Peyer's patch (tissue), 4 donors: ENCODE data around the gene HSP90AB1. TPM values are rescaled to one million over a fixed set of nuclear protein-coding genes. Genes with fewer than 3 reads are reported as not detected.

ENCODE experiments used
- DNase-seq, 3 donors: peaks; one replicate each; pipeline ENCODE4 v3.0.0-alpha.2; 2017 to 2019
- H3K27ac ChIP-seq, 4 donors: fragments of 200-600 bp; sonication (generic); one replicate each; pipeline ENCODE4 v1.5.1; 2016 to 2019
- H3K27me3 ChIP-seq, 2 donors: fragments of 200-600 bp; sonication (generic); one replicate each; pipeline ENCODE4 v1.5.1; 2019
- H3K36me3 ChIP-seq, 3 donors: fragments of 200-600 bp; sonication (generic); one replicate each; pipeline ENCODE4 v1.5.1; 2016 to 2019
- H3K4me1 ChIP-seq, 4 donors: fragments of 200-600 bp; sonication (generic); one replicate each; pipeline ENCODE4 v1.5.1; 2016 to 2019
- H3K4me3 ChIP-seq, 4 donors: fragments of 200-600 bp; sonication (generic); 1 replicate in 3 of 4; 2 replicates in 1 of 4; pipeline ENCODE4 v1.5.1; 2016 to 2019; ENCODE audit warnings: mild to moderate bottlenecking in 1 of 4
- H3K9me3 ChIP-seq, 4 donors: fragments of 200-600 bp; sonication (generic); one replicate each; pipeline ENCODE4 v1.5.1; 2016 to 2019; ENCODE audit warnings: mild to moderate bottlenecking in 1 of 4
- POLR2A ChIP-seq, 2 donors: fragments of 450-650 bp; IDR thresholded peaks; one replicate each; pipeline ENCODE4 v1.5.1; 2017; ENCODE audit warnings: antibody characterized with exemption in 2 of 2, mild to moderate bottlenecking in 2 of 2, moderate library complexity in 2 of 2
- total RNA-seq, 4 donors: library from RNA; depleted of rRNA; stranded (reverse); fragments of >200 nt; gene quantifications; one replicate each; pipeline ENCODE4 v1.1.0, GENCODE V29; 2016
- TF ChIP-seq, protein P1 (sequence below), 6 experiments: fragments of 450-650 bp in 4 of 6; fragments of 200-600 bp in 2 of 6; sonication (generic) in 1 of 6; IDR thresholded peaks; one replicate each; pipeline ENCODE4 v1.5.1; 2017 to 2019; ENCODE audit warnings: antibody characterized with exemption in 6 of 6, mild to moderate bottlenecking in 3 of 6, moderate library complexity in 1 of 6

The HSP90AB1 gene
- total RNA-seq, 4 donors from 2014 or later, result 181 to 330 (median 254) TPM

DNA sequence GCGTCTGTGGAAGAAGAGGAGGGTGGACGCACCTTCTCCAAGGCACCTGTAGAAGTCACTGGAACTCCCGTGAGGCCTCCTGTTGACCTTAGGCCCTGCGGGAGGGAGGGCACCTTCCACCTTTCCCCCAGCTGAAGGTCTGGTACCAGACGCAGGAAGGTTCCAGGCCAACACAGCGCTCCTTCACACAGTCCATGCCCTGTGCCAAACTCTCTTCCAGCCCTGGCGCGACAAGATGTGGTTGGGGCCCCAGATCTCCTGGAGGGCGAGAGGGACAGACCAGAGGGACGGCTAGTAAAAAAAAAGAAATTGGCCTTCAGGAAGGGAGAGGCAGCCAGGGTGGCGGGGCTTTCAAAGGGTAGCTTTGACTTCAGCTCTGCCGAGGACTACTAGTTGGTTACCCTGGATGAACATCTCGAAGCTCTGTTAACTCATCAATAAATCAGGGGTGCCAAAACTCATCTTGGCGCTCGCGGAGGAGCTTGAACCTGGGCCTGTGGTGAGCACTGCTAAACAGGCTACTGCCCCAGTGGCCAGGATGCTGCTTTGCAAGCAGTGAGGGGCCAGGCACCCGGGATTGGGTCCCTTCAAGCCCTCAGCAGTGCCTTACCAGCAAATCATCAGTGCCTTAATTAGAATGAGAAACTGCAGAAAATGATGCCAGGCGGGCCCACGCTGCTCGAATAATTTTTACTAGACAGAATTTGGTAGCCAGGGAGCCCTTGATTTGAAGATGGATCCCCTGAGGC lies 51.3 kb downstream of the HSP90AB1 start:
- peaks cover 2 to 15% (median 9%) of the 10 kb centered on the region in 4 donors for H3K4me1 ChIP-seq
- H3K36me3 ChIP-seq, result peaks cover 0 to 29% (median 0%) of the 10 kb centered on the region in 3 donors
- peaks cover 0 to 14% of the 10 kb centered on the region in 2 donors for H3K27me3 ChIP-seq
- TF ChIP-seq, protein P1, sequence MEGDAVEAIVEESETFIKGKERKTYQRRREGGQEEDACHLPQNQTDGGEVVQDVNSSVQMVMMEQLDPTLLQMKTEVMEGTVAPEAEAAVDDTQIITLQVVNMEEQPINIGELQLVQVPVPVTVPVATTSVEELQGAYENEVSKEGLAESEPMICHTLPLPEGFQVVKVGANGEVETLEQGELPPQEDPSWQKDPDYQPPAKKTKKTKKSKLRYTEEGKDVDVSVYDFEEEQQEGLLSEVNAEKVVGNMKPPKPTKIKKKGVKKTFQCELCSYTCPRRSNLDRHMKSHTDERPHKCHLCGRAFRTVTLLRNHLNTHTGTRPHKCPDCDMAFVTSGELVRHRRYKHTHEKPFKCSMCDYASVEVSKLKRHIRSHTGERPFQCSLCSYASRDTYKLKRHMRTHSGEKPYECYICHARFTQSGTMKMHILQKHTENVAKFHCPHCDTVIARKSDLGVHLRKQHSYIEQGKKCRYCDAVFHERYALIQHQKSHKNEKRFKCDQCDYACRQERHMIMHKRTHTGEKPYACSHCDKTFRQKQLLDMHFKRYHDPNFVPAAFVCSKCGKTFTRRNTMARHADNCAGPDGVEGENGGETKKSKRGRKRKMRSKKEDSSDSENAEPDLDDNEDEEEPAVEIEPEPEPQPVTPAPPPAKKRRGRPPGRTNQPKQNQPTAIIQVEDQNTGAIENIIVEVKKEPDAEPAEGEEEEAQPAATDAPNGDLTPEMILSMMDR (IDR thresholded peaks at IDR 0.05), result no peak
- no peak for TF ChIP-seq POLR2A (IDR thresholded peaks at IDR 0.05)
- H3K27ac ChIP-seq, result no peak overlapping the region
- no peaks in the 10 kb centered on the region for H3K9me3 ChIP-seq
- no peak for DNase-seq
- peak overlapping the region in 3 of 4 donors; percentile 42 to 58 (median 53) for H3K4me3 ChIP-seq

DNA sequence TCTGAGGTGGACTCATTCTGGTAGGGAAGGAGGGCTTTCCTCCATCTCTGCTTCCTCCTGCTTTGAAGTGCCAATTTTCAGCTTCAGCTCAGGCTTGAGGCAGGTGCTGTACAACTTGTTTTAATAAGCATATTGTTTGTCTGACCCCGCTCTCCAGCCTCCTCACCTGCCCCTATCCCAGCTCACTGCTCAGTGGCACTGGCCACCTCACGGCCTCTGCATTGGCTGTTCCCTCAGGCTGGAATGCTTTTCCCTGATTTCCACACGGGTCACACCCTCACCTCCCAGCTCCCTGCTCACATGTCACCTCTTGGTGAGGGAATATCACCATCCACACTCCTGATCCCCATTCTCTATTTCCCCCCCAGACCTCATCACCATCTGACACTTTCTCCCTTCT lies 52.0 kb downstream of the HSP90AB1 start:
- DNase-seq, result no peak
- Histone ChIP-seq H3K36me3 (peaks cover 0 to 36% (median 0%) of the 10 kb centered on the region in 3 donors), H3K4me3 (no peak overlapping the region), H3K27ac (no peak overlapping the region), H3K9me3 (no peaks in the 10 kb centered on the region), H3K27me3 (peaks cover 0 to 14% of the 10 kb centered on the region in 2 donors), H3K4me1 (peaks cover 2 to 15% (median 9%) of the 10 kb centered on the region in 4 donors)
- TF ChIP-seq, protein P1 (IDR thresholded peaks at IDR 0.05), result no peak
- no peak for TF ChIP-seq POLR2A (IDR thresholded peaks at IDR 0.05)

DNA sequence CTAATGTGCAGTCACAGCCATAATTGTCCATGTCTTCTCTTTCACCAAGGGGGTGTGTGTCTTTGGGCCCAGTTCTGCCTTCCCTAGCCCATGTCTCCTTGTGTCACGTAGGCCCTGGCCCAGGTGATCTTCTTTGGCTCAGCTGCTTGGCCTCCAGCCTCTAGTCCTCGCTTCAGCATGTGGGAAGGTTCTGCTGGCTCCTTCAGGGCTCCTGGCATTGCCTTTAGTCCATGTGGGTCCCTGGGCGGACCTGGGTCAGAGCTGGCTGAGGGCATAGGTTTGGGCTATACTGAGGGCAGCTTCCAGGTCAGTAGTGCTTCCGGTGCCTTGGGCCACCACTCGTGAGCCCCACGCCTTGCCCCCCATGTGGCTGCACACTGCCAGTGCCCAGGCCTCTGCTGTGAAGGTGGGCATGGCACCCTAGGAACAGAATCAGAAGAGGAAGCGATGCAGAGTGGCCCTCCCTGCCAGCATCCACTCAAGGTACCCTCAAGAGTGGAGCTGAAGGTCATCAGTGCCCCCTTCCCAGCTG lies 53.5 kb downstream of the HSP90AB1 start:
- no peak overlapping the region for H3K4me3 ChIP-seq
- peaks cover 2 to 15% (median 9%) of the 10 kb centered on the region in 4 donors for H3K4me1 ChIP-seq
- H3K36me3 ChIP-seq, result peaks cover 0 to 51% (median 0%) of the 10 kb centered on the region in 3 donors
- no peaks in the 10 kb centered on the region for H3K9me3 ChIP-seq
- DNase-seq, result no peak
- H3K27me3 ChIP-seq, result peaks cover 0 to 14% of the 10 kb centered on the region in 2 donors
- no peak overlapping the region for H3K27ac ChIP-seq
- no peak for TF ChIP-seq POLR2A (IDR thresholded peaks at IDR 0.05)
- TF ChIP-seq, protein P1 (IDR thresholded peaks at IDR 0.05), result no peak

DNA sequence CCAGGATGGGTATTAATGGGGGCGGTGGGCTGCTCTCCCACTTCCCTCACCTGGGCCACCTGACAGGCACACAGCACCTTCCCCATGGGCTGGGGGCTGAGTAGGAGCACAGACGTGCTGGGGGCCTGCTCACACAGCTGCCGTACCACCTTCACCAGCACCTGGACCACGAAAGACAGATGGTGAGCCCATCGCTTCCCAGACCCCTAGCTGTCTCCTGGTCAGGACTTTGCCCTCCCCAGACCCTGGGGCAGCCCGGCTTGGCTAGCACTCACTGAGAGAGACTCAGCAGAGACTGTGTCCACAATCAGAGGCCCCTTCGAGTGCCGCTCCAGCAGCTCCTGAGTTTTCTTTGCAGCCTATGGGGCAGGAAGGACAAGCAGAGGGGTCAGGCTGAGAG lies 54.2 kb downstream of the HSP90AB1 start:
- Histone ChIP-seq H3K4me1 (peaks cover 2 to 15% (median 9%) of the 10 kb centered on the region in 4 donors), H3K27me3 (peaks cover 0 to 12% of the 10 kb centered on the region in 2 donors), H3K9me3 (no peaks in the 10 kb centered on the region), H3K27ac (no peak overlapping the region), H3K4me3 (no peak overlapping the region), H3K36me3 (peaks cover 0 to 58% (median 0%) of the 10 kb centered on the region in 3 donors)
- no peak for DNase-seq
- TF ChIP-seq, protein P1 (IDR thresholded peaks at IDR 0.05), result no peak
- TF ChIP-seq POLR2A (IDR thresholded peaks at IDR 0.05), result no peak

DNA sequence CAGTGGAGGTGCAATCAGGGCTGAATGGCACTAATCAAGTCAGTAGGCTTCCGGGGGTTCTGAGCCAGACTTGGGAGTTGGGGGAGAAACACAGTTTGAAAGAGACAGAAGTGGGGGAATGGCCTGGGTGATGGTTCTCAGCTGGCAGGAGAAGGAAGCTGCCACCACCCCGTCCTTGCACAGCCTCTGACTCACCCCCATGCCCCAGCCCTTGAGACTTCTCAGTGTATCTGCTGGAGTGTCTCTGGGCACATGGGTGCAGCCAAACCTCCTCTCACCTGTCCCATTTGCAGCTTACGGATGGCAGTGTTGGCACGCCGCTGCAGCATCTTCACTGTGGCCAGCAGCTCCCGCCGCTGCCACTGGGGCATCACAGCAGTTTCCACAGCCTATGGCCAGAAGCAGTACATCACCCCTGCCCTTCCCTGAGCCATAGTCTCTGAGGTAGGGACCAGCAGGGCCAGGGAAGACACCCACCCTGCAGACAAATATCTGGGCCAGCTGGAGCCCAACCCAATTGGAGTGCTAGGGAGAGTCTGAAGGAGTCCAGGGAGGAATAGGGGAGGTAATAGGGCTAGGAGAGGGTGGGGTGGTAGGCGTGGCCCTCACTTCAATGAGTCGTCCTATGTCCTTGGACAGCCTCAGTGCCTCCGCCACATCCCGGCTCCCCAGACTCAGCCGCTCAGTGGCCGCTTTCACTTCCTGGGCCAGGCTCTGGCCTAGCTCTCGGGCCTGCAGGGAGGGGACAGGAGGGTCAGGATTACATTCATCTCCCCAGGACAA lies 55.1 kb downstream of the HSP90AB1 start:
- Histone ChIP-seq H3K9me3 (no peaks in the 10 kb centered on the region), H3K27ac (no peak overlapping the region), H3K27me3 (peaks cover 0 to 5% of the 10 kb centered on the region in 2 donors), H3K4me3 (no peak overlapping the region), H3K36me3 (peaks cover 0 to 67% (median 0%) of the 10 kb centered on the region in 3 donors), H3K4me1 (peaks cover 2 to 13% (median 8%) of the 10 kb centered on the region in 4 donors)
- TF ChIP-seq, protein P1 (IDR thresholded peaks at IDR 0.05), result no peak
- no peak for TF ChIP-seq POLR2A (IDR thresholded peaks at IDR 0.05)
- DNase-seq, result peak in 1 of 3 donors; percentile 34
